ENCODE results near the gene ALDH5A1. TPM values are rescaled to one million over a fixed set of nuclear protein-coding genes. Genes with fewer than 3 reads are reported as not detected.

The ALDH5A1 gene
- total RNA-seq, 4 donors from 2014 or later = 6.8 to 12.4 (median 9.1) TPM

- H3K4me1 ChIP-seq = no peaks in the 10 kb centered on the region
- no peaks in the 10 kb centered on the region for H3K27me3 ChIP-seq
- H3K27ac ChIP-seq = no peak overlapping the region
- no peak for DNase-seq
- H3K9me3 ChIP-seq = no peaks in the 10 kb centered on the region
- intact Hi-C loops (cut with DNase I; ENCODE audit: low total_unique reads) = no loop called here
- H3K36me3 ChIP-seq = no peaks in the 10 kb centered on the region
- TF ChIP-seq POLR2A (IDR thresholded peaks at IDR 0.05) (no peak), CTCF (IDR thresholded peaks at IDR 0.05) (no peak)
- no peak overlapping the region for H3K4me3 ChIP-seq
Observed at GRCh38 chr6:24524329-24524728, 29.6 kb downstream of the ALDH5A1 start.

- Histone ChIP-seq H3K36me3 (no peaks in the 10 kb centered on the region), H3K4me1 (no peaks in the 10 kb centered on the region), H3K9me3 (no peaks in the 10 kb centered on the region), H3K27me3 (no peaks in the 10 kb centered on the region), H3K27ac (no peak overlapping the region), H3K4me3 (no peak overlapping the region)
- TF ChIP-seq POLR2A (IDR thresholded peaks at IDR 0.05) = no peak
- TF ChIP-seq CTCF (IDR thresholded peaks at IDR 0.05) = no peak
- no peak for DNase-seq
- intact Hi-C loops (cut with DNase I; ENCODE audit: low total_unique reads) = no loop called here
Observed at GRCh38 chr6:24524805-24525204, 30.0 kb downstream of the ALDH5A1 start.

- Histone ChIP-seq H3K4me3 (no peak overlapping the region), H3K9me3 (no peaks in the 10 kb centered on the region), H3K27me3 (no peaks in the 10 kb centered on the region), H3K36me3 (no peaks in the 10 kb centered on the region), H3K4me1 (no peaks in the 10 kb centered on the region), H3K27ac (no peak overlapping the region)
- intact Hi-C loops (cut with DNase I; ENCODE audit: low total_unique reads) = no loop called here
- no peak for DNase-seq
- no peak for TF ChIP-seq POLR2A (IDR thresholded peaks at IDR 0.05)
- TF ChIP-seq CTCF (IDR thresholded peaks at IDR 0.05) = no peak
Observed at GRCh38 chr6:24529985-24530384, 35.2 kb downstream of the ALDH5A1 start.

- no peak for DNase-seq
- Histone ChIP-seq H3K27ac (no peak overlapping the region), H3K36me3 (no peaks in the 10 kb centered on the region), H3K27me3 (no peaks in the 10 kb centered on the region), H3K9me3 (no peaks in the 10 kb centered on the region), H3K4me1 (no peaks in the 10 kb centered on the region), H3K4me3 (no peak overlapping the region)
- no peak for TF ChIP-seq CTCF (IDR thresholded peaks at IDR 0.05)
- TF ChIP-seq POLR2A (IDR thresholded peaks at IDR 0.05) = no peak
- intact Hi-C loops (cut with DNase I; ENCODE audit: low total_unique reads) = no loop called here
Observed at GRCh38 chr6:24534329-24534728, 39.6 kb downstream of the ALDH5A1 start.

- DNase-seq = no peak
- intact Hi-C loops (cut with DNase I; ENCODE audit: low total_unique reads) = no loop called here
- H3K36me3 ChIP-seq = no peaks in the 10 kb centered on the region
- H3K27ac ChIP-seq = no peak overlapping the region
- H3K4me3 ChIP-seq = no peak overlapping the region
- H3K9me3 ChIP-seq = no peaks in the 10 kb centered on the region
- no peaks in the 10 kb centered on the region for H3K27me3 ChIP-seq
- no peak for TF ChIP-seq CTCF (IDR thresholded peaks at IDR 0.05)
- no peak for TF ChIP-seq POLR2A (IDR thresholded peaks at IDR 0.05)
- H3K4me1 ChIP-seq = no peaks in the 10 kb centered on the region
Observed at GRCh38 chr6:24535210-24535609, 40.4 kb downstream of the ALDH5A1 start.

Data from uterus (tissue), 4 donors.